Activated CD4-positive, alpha-beta T cell treated with anti-CD3 and anti-CD28 coated beads for 36 hours (primary cell): ENCODE measurements around the gene ECHDC1. TPM values are rescaled to one million over a fixed set of nuclear protein-coding genes. Genes with fewer than 3 reads are reported as not detected.
A peak's percentile ranks its signal among the peaks of the same experiment; 100 is the strongest.

ENCODE experiments used
- ATAC-seq: fragments of 200-7000 bp; cut with Tn5 transposase; one replicate; pipeline ENCODE4 v1.10.0; 2021; ENCODE audit warnings: mild to moderate bottlenecking, moderate library complexity
- CTCF ChIA-PET: fragments of 350-600 bp; sonication (Branson Sonifier 250); formaldehyde crosslinking; loops from one replicate; lab custom pipeline; 2021; ENCODE audit warnings: antibody characterized with exemption; lab: Charles Lee
- POLR2A ChIA-PET: fragments of 350-600 bp; sonication (Branson Sonifier 250); formaldehyde crosslinking; loops from one replicate; lab custom pipeline; 2021; ENCODE audit warnings: antibody characterized with exemption, inconsistent platforms; lab: Charles Lee
- DNase-seq: peaks from one replicate; pipeline ENCODE4 v3.0.0-alpha.2; 2020
- H3K27ac Mint-ChIP-seq: one replicate; pipeline ENCODE4 v1.8.0; 2021; ENCODE audit warnings: mixed read lengths
- H3K27me3 Mint-ChIP-seq: one replicate; pipeline ENCODE4 v1.8.0; 2021; ENCODE audit warnings: mixed read lengths
- H3K36me3 Mint-ChIP-seq: one replicate; pipeline ENCODE4 v1.8.0; 2021; ENCODE audit warnings: low read depth, mixed read lengths
- H3K4me1 Mint-ChIP-seq: one replicate; pipeline ENCODE4 v1.8.0; 2021; ENCODE audit warnings: mixed read lengths
- H3K4me3 Mint-ChIP-seq: one replicate; pipeline ENCODE4 v1.8.0; 2021; ENCODE audit warnings: mild to moderate bottlenecking, moderate library complexity, mixed read lengths
- H3K9me3 Mint-ChIP-seq: one replicate; pipeline ENCODE4 v1.8.0; 2021; ENCODE audit warnings: low read depth, mixed read lengths
- intact Hi-C, 2 experiments: fragments of 100-400 bp; cut with DNase I in 1 of 2; cut with micrococcal nuclease in 1 of 2; formaldehyde crosslinking; loops; one replicate each; pipeline versions ENCODE4 v1.14.2 to v1.15.1; 2022 to 2024; cut with DNase I, micrococcal nuclease
- total RNA-seq, 2 experiments: library from RNA; stranded (reverse); gene quantifications; one replicate each; pipeline ENCODE4 v1.2.3, GENCODE V29; 2021

The ECHDC1 gene
- total RNA-seq, 2 experiments from 2014 or later, result 31.1 to 48.2 TPM

- intact Hi-C loops, result no loop called here
- peaks cover 17% of the 10 kb centered on the region for H3K4me1 Mint-ChIP-seq
- H3K27ac Mint-ChIP-seq, result no peak overlapping the region
- no peaks in the 10 kb centered on the region for H3K27me3 Mint-ChIP-seq
- DNase-seq (no peak), ATAC-seq (no peak)
- no peak overlapping the region for H3K4me3 Mint-ChIP-seq
- no peaks in the 10 kb centered on the region for H3K9me3 Mint-ChIP-seq
- ChIA-PET CTCF (interaction anchor here (1.4 kb wide), 2 partner anchors 11 to 13 kb away, joined by 5 to 7 read pairs; partner anchors contain the start of gene RNF146), POLR2A (no interaction called here)
- H3K36me3 Mint-ChIP-seq, result peaks cover 24% of the 10 kb centered on the region
These were observed 63.6 kb downstream of the ECHDC1 start for GRCh38 chr6:127279815-127280214.

DNA sequence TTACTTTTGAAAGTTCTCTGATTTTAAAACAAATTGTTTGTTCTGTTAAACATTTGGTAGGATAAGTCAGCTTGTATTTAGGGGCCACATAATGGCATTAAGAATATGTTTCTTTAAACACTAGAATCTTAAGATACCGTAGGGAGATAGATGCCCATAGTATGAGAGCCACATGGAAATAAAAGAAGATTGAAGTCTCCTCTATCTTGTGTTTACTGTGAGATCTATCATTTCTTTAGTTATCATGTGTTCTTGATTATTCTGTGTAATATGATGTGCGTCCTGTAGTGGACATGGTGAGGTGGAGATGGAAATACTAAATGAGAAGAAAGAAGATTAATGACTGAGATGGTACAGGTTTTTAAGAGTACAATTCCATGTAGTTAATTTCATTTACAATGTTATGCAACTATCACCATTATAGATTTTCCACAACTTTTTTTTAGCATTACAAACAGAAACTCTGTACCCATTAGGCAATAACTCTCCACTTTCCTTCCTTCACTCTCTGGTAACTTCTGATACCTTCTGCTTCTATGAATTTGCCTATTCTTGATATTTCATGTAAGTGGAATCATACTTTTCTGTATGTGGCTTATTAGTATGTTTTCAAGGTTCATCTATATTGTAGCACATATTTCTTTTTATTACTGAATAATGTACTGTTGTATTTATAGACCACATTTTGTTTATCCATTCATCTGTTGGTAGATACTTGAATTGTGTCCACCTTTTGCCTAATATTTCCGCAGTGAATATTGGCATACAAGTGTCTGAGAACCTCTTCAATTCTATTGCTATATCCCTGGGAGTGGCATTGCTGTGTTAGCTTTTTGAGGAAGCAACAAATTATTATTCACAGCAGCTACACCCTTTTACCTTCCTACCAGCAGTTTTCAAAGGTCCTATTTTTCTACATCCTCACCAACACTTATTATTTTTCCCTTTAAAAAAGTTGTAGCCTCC, 65.2 kb downstream of the ECHDC1 start:
- DNase-seq (no peak), ATAC-seq (no peak)
- Mint-ChIP-seq H3K27ac (no peak overlapping the region), H3K36me3 (peaks cover 16% of the 10 kb centered on the region), H3K4me3 (no peak overlapping the region), H3K4me1 (peaks cover 24% of the 10 kb centered on the region), H3K9me3 (no peaks in the 10 kb centered on the region), H3K27me3 (no peaks in the 10 kb centered on the region)
- CTCF ChIA-PET, result interaction anchor here (0.7 to 1.4 kb wide), 3 partner anchors 9 to 239 kb away, joined by 4 to 7 read pairs (median 5); no protein-coding TSS in a partner anchor
- intact Hi-C loops, result no loop called here
- POLR2A ChIA-PET, result no interaction called here

DNA sequence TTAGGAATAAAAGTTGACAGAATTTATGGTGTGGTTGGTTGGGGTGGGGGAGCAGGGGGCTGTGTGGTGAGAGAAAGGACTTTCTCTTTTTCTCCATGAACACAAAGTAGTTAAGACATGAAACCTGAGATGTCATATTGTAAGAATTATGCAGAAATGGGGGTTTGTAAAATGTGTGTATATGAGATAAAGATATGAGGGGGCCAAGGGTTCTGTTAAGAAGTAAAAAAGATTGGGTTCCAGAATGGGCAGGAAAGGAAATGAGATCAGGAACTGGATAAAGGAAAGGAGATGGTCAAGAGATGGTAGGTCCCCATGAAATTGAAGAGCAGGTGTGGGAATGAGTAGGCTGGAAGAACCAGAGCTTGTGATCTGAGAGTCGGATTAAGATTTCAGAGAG, 67.1 kb downstream of the ECHDC1 start:
- peaks cover 32% of the 10 kb centered on the region for H3K4me1 Mint-ChIP-seq
- no peak overlapping the region for H3K27ac Mint-ChIP-seq
- H3K27me3 Mint-ChIP-seq, result no peaks in the 10 kb centered on the region
- H3K9me3 Mint-ChIP-seq, result no peaks in the 10 kb centered on the region
- intact Hi-C loops, result no loop called here
- ATAC-seq (no peak), DNase-seq (no peak)
- CTCF ChIA-PET, result interaction anchor here (3.7 kb wide), 1 partner anchor 10 kb away, joined by 18 read pairs; the partner anchor contains the start of gene RNF146
- H3K36me3 Mint-ChIP-seq, result peaks cover 6% of the 10 kb centered on the region
- POLR2A ChIA-PET, result no interaction called here
- H3K4me3 Mint-ChIP-seq, result no peak overlapping the region

DNA sequence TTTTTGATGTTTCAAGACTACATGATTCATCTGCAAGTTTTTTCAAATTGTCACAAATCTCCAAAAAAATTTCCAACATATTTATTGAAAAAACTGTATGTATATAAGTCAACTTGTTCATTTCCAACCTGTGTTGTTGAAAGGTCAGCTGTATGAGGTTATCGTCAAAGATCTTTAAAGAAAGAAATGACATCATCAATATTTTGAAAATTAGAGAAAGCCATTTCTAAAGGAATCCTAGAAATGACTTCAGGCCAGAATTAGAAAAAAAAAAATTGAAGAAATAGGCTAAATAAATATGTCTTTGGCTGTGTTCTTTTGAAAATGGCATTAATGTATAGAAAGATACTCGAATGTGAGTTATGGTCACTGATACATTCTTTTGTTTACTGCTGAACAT, 69.9 kb downstream of the ECHDC1 start:
- Mint-ChIP-seq H3K27me3 (no peaks in the 10 kb centered on the region), H3K4me3 (no peak overlapping the region), H3K36me3 (peaks cover 6% of the 10 kb centered on the region), H3K27ac (no peak overlapping the region), H3K4me1 (peaks cover 42% of the 10 kb centered on the region), H3K9me3 (no peaks in the 10 kb centered on the region)
- intact Hi-C loops, result no loop called here
- DNase-seq (no peak), ATAC-seq (no peak)
- ChIA-PET POLR2A (no interaction called here), CTCF (interaction anchor here (0.9 to 1.3 kb wide), 2 partner anchors 14 to 18 kb away, joined by 3 read pairs; no protein-coding TSS in a partner anchor)

GRCh38 chr6:127272576-127272975, 70.8 kb downstream of the ECHDC1 start:
- CTCF ChIA-PET, result interaction anchor here (0.6 kb wide), 1 partner anchor 11 kb away, joined by 3 read pairs; no protein-coding TSS in a partner anchor
- POLR2A ChIA-PET, result no interaction called here
- intact Hi-C loops, result no loop called here

DNA sequence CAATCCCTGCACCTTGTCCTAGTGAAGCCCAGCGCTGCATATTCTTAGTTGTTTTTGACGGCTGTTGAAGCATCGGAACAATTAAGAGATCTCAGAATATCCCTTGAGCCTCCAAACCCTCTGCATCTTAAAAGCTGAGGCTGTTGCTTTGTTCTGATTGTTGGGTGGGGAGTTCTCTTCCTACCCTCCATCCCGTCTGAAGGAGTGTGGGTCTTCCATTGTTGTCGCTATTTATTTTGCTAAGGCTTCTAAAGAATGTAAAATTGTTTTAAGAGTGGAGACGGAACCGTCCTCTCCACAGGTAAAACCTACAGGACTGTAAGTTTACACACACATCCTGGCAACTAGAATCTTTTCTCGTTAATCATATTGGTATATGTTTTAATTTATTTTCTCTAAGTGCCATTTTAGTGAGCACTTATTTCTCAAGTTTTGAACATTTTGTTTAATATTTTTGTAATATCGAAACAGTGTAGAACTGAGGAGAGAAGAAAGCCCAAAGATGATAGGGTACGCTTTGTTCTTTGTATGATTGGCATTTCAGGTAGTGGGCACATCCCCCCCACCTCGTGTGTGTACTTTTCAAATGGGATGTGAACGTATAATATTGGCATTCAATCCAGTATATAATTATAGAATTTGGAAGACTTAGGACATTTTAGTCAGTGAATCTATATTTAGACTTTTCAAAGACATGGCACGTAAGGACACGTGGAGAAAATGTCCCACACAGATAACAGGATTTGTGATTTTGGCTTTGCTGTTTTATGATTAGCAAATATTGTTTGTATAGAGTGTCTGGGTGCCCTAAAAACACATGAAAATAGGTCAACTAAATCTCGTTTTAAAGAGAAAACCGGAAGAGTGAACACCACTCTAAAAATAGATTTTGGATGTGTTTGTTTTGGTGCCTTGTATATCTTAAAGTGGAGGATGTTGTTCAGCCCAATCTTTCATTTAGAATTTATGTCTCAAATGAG, 75.5 kb downstream of the ECHDC1 start:
- H3K4me1 Mint-ChIP-seq, result peaks cover 38% of the 10 kb centered on the region
- H3K27ac Mint-ChIP-seq, result peak overlapping the region; percentile 97
- peak overlapping the region; percentile 93 for H3K4me3 Mint-ChIP-seq
- peaks cover 6% of the 10 kb centered on the region for H3K36me3 Mint-ChIP-seq
- no peak for DNase-seq
- H3K9me3 Mint-ChIP-seq, result no peaks in the 10 kb centered on the region
- ATAC-seq, result no peak
- intact Hi-C loops, result loop anchor here (2.0 to 10.0 kb wide), 6 partner anchors 21 to 1963 kb away; partner anchors contain the start of genes CENPW (in 1 of the 2), ECHDC1 (in 1 of the 2), HDDC2 (in 1 of the 2) and NCOA7 (in 1 of the 2)
- CTCF ChIA-PET, result interaction anchor here (0.7 to 3.2 kb wide), 8 partner anchors 11 to 1495 kb away, joined by 3 to 27 read pairs (median 4); no protein-coding TSS in a partner anchor
- POLR2A ChIA-PET, result no interaction called here
- no peaks in the 10 kb centered on the region for H3K27me3 Mint-ChIP-seq

More at GRCh38 chr6:127272576-127272975, 70.8 kb downstream of the ECHDC1 start:
- H3K27me3 Mint-ChIP-seq, result no peaks in the 10 kb centered on the region
- peaks cover 6% of the 10 kb centered on the region for H3K36me3 Mint-ChIP-seq
- DNase-seq, result no peak
- no peak for ATAC-seq
- H3K27ac Mint-ChIP-seq, result no peak overlapping the region
- no peak overlapping the region for H3K4me3 Mint-ChIP-seq
- H3K9me3 Mint-ChIP-seq, result no peaks in the 10 kb centered on the region
- H3K4me1 Mint-ChIP-seq, result peaks cover 46% of the 10 kb centered on the region

DNA sequence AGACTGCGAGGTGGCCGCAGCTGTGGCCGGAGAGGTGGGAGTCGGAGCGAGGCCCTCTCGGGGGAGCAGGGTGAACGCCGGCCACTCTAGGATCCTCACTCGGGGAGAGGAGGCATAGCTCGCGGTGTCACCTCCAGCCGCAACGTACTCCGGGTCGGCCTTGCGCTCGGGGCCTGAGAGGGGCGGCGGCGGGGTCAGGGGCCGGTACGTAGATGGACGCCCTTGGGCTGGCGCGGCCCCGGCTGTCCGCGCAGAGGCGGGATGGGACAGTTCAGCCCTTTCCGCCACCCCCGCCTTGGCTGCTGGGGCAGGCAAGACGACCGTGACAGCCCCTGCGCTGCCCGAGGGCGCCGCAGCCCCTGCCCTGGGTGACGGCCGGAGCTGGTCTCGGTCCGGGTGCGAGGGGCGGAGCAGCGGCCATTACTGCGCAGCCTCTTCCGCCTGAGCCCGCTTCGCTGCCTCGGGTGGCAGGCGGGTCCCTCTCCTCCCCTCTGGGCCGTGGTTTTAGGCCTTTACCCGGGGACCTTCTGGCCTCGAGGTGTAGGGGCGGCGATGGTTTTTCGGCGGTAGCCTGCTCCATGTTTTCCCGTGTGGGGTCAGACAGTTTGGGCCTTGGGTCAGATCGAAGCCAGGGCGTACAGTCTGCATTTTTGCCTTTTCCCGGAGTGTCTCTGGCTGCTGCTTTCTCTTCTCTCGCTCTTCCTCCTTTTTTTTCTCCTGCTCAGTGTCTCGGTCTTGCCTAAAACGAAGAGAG, 76.3 kb downstream of the ECHDC1 start:
- Mint-ChIP-seq H3K4me1 (peaks cover 31% of the 10 kb centered on the region), H3K27ac (peak overlapping the region; percentile 100), H3K27me3 (no peaks in the 10 kb centered on the region), H3K4me3 (peak overlapping the region; percentile 93), H3K9me3 (no peaks in the 10 kb centered on the region), H3K36me3 (peaks cover 4% of the 10 kb centered on the region)
- peak; percentile 73 for ATAC-seq
- intact Hi-C loops, result loop anchor here (1.0 to 10.0 kb wide), 11 partner anchors 22 to 1962 kb away; partner anchors contain the start of genes ECHDC1 (in 2 of the 2), CENPW (in 1 of the 2), HDDC2 (in 1 of the 2) and NCOA7 (in 1 of the 2)
- peak; percentile 69 for DNase-seq
- CTCF ChIA-PET, result interaction anchor here (0.6 to 3.2 kb wide), 21 partner anchors 9 to 1352 kb away, joined by 3 to 27 read pairs (median 4); no protein-coding TSS in a partner anchor
- POLR2A ChIA-PET, result interaction anchor here (1.2 kb wide), 1 partner anchor 20 kb away, joined by 3 read pairs; no protein-coding TSS in a partner anchor

DNA sequence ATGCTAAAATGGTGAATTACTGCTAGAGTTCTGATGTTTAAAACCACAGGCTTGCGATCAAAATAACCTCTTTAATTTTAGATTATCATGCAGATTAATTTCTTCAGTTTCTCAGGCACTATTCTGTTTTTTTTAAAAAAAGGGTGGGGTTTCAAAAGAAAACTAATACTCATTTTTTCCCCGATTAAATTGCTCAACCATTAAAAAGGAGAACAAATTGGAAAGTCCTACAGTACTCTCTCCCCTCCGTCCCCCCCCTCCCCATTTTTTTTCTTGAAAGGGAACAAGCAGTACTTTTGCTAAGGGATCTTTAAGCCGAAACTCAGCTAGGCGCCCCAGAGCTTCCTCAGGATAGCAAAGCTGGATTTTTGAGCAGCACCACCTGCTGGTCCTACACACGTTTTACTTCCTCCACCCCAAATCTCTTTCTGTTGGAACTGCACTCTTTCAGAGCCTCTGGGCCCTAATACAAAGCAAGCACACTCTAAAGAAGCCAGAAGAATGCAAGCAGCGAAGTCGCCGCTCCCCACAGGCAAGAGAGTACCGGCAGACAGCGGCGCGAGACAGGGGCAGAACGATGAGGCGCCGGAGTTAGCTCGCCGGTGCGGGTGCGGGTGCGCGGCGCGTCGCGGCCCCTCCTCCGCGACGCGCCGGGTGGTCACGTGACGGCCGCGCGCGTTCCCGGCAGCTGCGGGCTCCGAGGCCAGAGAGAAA, 77.1 kb downstream of the ECHDC1 start, which contains the start of gene RNF146:
TSS of gene RNF146 (plus strand) at position 687 of the 714 bp plus-strand sequence. CDS start 13,475 bp downstream, outside the sequence.
- intact Hi-C loops, result loop anchor here (1.0 to 10.0 kb wide), 11 partner anchors 22 to 1962 kb away; partner anchors contain the start of genes ECHDC1 (in 2 of the 2), CENPW (in 1 of the 2), HDDC2 (in 1 of the 2) and NCOA7 (in 1 of the 2)
- Mint-ChIP-seq H3K9me3 (no peaks in the 10 kb centered on the region), H3K36me3 (peaks cover 3% of the 10 kb centered on the region), H3K4me3 (peak within 1 kb of the TSS; percentile 93), H3K27ac (peak within 1 kb of the TSS; percentile 100), H3K27me3 (no peaks in the 10 kb centered on the region), H3K4me1 (peaks cover 28% of the 10 kb centered on the region)
- peak; percentile 77 for ATAC-seq
- CTCF ChIA-PET, result interaction anchor here (0.6 to 3.2 kb wide), 29 partner anchors 9 to 1372 kb away, joined by 3 to 27 read pairs (median 4); partner anchors contain the start of gene MTCL3
- POLR2A ChIA-PET, result interaction anchor here (1.2 kb wide), 1 partner anchor 21 kb away, joined by 3 read pairs; no protein-coding TSS in a partner anchor
- peak; percentile 82 for DNase-seq

GRCh38 chr6:127263481-127263880, 79.9 kb downstream of the ECHDC1 start:
- DNase-seq, result no peak
- no peak for ATAC-seq
- no peak overlapping the region for H3K4me3 Mint-ChIP-seq
- intact Hi-C loops, result loop anchor here in 1 of 2 experiments (10.0 kb wide), 3 partner anchors 919 to 1959 kb away; partner anchors contain the start of genes CENPW, HDDC2 and TRMT11
- H3K36me3 Mint-ChIP-seq, result no peaks in the 10 kb centered on the region
- peaks cover 10% of the 10 kb centered on the region for H3K4me1 Mint-ChIP-seq
- ChIA-PET CTCF (interaction anchor here (1.3 to 1.5 kb wide), 2 partner anchors 20 to 78 kb away, joined by 4 to 5 read pairs; no protein-coding TSS in a partner anchor), POLR2A (no interaction called here)
- peaks cover 1% of the 10 kb centered on the region for H3K27me3 Mint-ChIP-seq
- H3K27ac Mint-ChIP-seq, result no peak overlapping the region
- no peaks in the 10 kb centered on the region for H3K9me3 Mint-ChIP-seq
